Activated naive CD4-positive, alpha-beta T cell treated with anti-CD3 and anti-CD28 coated beads, Interleukin-2, amount 50 U/mL, for 24 hours (primary cell): Measurements from ENCODE around the gene FAM193A.

Source experiments
- H3K27ac Mint-ChIP-seq: one replicate; pipeline ENCODE4 v1.8.0; 2021; ENCODE audit warnings: mild to moderate bottlenecking, mixed read lengths
- H3K27me3 Mint-ChIP-seq: one replicate; pipeline ENCODE4 v1.8.0; 2021; ENCODE audit warnings: mixed read lengths
- H3K36me3 Mint-ChIP-seq: one replicate; pipeline ENCODE4 v1.8.0; 2021; ENCODE audit warnings: mixed read lengths
- H3K4me1 Mint-ChIP-seq: one replicate; pipeline ENCODE4 v1.8.0; 2021; ENCODE audit warnings: mixed read lengths
- H3K4me3 Mint-ChIP-seq: one replicate; pipeline ENCODE4 v1.8.0; 2021; ENCODE audit warnings: mild to moderate bottlenecking, mixed read lengths
- H3K9me3 Mint-ChIP-seq: one replicate; pipeline ENCODE4 v1.8.0; 2021; ENCODE audit warnings: mixed read lengths

Gene FAM193A

GRCh38 chr4:2637956-2638552 lies 101.6 kb downstream of the FAM193A start:
- no peaks in the 10 kb centered on the region for H3K36me3 Mint-ChIP-seq
- H3K27me3 Mint-ChIP-seq = no peaks in the 10 kb centered on the region
- no peak overlapping the region for H3K4me3 Mint-ChIP-seq
- no peak overlapping the region for H3K27ac Mint-ChIP-seq
- no peaks in the 10 kb centered on the region for H3K4me1 Mint-ChIP-seq
- H3K9me3 Mint-ChIP-seq = no peaks in the 10 kb centered on the region

GRCh38 chr4:2638730-2639129 lies 102.3 kb downstream of the FAM193A start:
- Mint-ChIP-seq H3K27ac (no peak overlapping the region), H3K4me3 (no peak overlapping the region), H3K36me3 (no peaks in the 10 kb centered on the region), H3K4me1 (no peaks in the 10 kb centered on the region), H3K9me3 (no peaks in the 10 kb centered on the region), H3K27me3 (no peaks in the 10 kb centered on the region)

- Mint-ChIP-seq H3K27ac (no peak overlapping the region), H3K9me3 (no peaks in the 10 kb centered on the region), H3K36me3 (peaks cover 3% of the 10 kb centered on the region), H3K4me3 (no peak overlapping the region), H3K4me1 (no peaks in the 10 kb centered on the region), H3K27me3 (no peaks in the 10 kb centered on the region)
Observed at GRCh38 chr4:2642968-2643367, 106.5 kb downstream of the FAM193A start.

GRCh38 chr4:2643555-2643954 lies 107.1 kb downstream of the FAM193A start:
- peaks cover 5% of the 10 kb centered on the region for H3K36me3 Mint-ChIP-seq
- H3K4me3 Mint-ChIP-seq = no peak overlapping the region
- no peaks in the 10 kb centered on the region for H3K9me3 Mint-ChIP-seq
- no peaks in the 10 kb centered on the region for H3K4me1 Mint-ChIP-seq
- no peaks in the 10 kb centered on the region for H3K27me3 Mint-ChIP-seq
- no peak overlapping the region for H3K27ac Mint-ChIP-seq

- Mint-ChIP-seq H3K4me1 (peaks cover 7% of the 10 kb centered on the region), H3K27ac (peak overlapping the region; percentile 4), H3K36me3 (peaks cover 10% of the 10 kb centered on the region), H3K27me3 (no peaks in the 10 kb centered on the region), H3K4me3 (no peak overlapping the region), H3K9me3 (no peaks in the 10 kb centered on the region)
Observed at GRCh38 chr4:2646396-2647149, 110.1 kb downstream of the FAM193A start.

- H3K36me3 Mint-ChIP-seq = peaks cover 14% of the 10 kb centered on the region
Observed at GRCh38 chr4:2647403-2648158, 111.1 kb downstream of the FAM193A start.

GRCh38 chr4:2648159-2648814 lies 111.8 kb downstream of the FAM193A start:
- Mint-ChIP-seq H3K27ac (no peak overlapping the region), H3K4me1 (peaks cover 19% of the 10 kb centered on the region), H3K4me3 (no peak overlapping the region), H3K27me3 (no peaks in the 10 kb centered on the region), H3K36me3 (peaks cover 15% of the 10 kb centered on the region), H3K9me3 (no peaks in the 10 kb centered on the region)

More at GRCh38 chr4:2647403-2648158, 111.1 kb downstream of the FAM193A start:
- H3K27me3 Mint-ChIP-seq = no peaks in the 10 kb centered on the region
- H3K9me3 Mint-ChIP-seq = no peaks in the 10 kb centered on the region
- H3K27ac Mint-ChIP-seq = no peak overlapping the region
- no peak overlapping the region for H3K4me3 Mint-ChIP-seq
- peaks cover 17% of the 10 kb centered on the region for H3K4me1 Mint-ChIP-seq

GRCh38 chr4:2649604-2650114 lies 113.2 kb downstream of the FAM193A start:
- no peak overlapping the region for H3K27ac Mint-ChIP-seq

GRCh38 chr4:2650276-2650675 lies 113.8 kb downstream of the FAM193A start:
- H3K9me3 Mint-ChIP-seq = no peaks in the 10 kb centered on the region
- H3K36me3 Mint-ChIP-seq = peaks cover 13% of the 10 kb centered on the region
- H3K27me3 Mint-ChIP-seq = no peaks in the 10 kb centered on the region
- H3K4me3 Mint-ChIP-seq = no peak overlapping the region
- H3K27ac Mint-ChIP-seq = no peak overlapping the region
- H3K4me1 Mint-ChIP-seq = peaks cover 24% of the 10 kb centered on the region

More at GRCh38 chr4:2649604-2650114, 113.2 kb downstream of the FAM193A start:
- no peaks in the 10 kb centered on the region for H3K9me3 Mint-ChIP-seq
- H3K4me1 Mint-ChIP-seq = peaks cover 24% of the 10 kb centered on the region
- no peak overlapping the region for H3K4me3 Mint-ChIP-seq
- peaks cover 15% of the 10 kb centered on the region for H3K36me3 Mint-ChIP-seq
- H3K27me3 Mint-ChIP-seq = no peaks in the 10 kb centered on the region

- Mint-ChIP-seq H3K27me3 (no peaks in the 10 kb centered on the region), H3K4me3 (no peak overlapping the region), H3K4me1 (peaks cover 24% of the 10 kb centered on the region), H3K36me3 (peaks cover 13% of the 10 kb centered on the region), H3K9me3 (no peaks in the 10 kb centered on the region), H3K27ac (peak overlapping the region; percentile 88)
Observed at GRCh38 chr4:2651546-2651945, 115.1 kb downstream of the FAM193A start.

- no peak overlapping the region for H3K4me3 Mint-ChIP-seq
- peaks cover 13% of the 10 kb centered on the region for H3K36me3 Mint-ChIP-seq
- H3K27ac Mint-ChIP-seq = no peak overlapping the region
- H3K4me1 Mint-ChIP-seq = peaks cover 24% of the 10 kb centered on the region
- no peaks in the 10 kb centered on the region for H3K9me3 Mint-ChIP-seq
- H3K27me3 Mint-ChIP-seq = no peaks in the 10 kb centered on the region
Observed at GRCh38 chr4:2651998-2652397, 115.6 kb downstream of the FAM193A start.

GRCh38 chr4:2652415-2653160 lies 116.1 kb downstream of the FAM193A start:
- no peaks in the 10 kb centered on the region for H3K9me3 Mint-ChIP-seq
- H3K27me3 Mint-ChIP-seq = no peaks in the 10 kb centered on the region
- peak overlapping the region; percentile 83 for H3K27ac Mint-ChIP-seq
- no peak overlapping the region for H3K4me3 Mint-ChIP-seq
- peaks cover 28% of the 10 kb centered on the region for H3K4me1 Mint-ChIP-seq
- H3K36me3 Mint-ChIP-seq = peaks cover 14% of the 10 kb centered on the region

GRCh38 chr4:2660596-2661211 lies 124.3 kb downstream of the FAM193A start:
- Mint-ChIP-seq H3K9me3 (no peaks in the 10 kb centered on the region), H3K4me1 (peaks cover 11% of the 10 kb centered on the region), H3K4me3 (no peak overlapping the region), H3K27me3 (no peaks in the 10 kb centered on the region), H3K36me3 (peaks cover 21% of the 10 kb centered on the region), H3K27ac (peak overlapping the region; percentile 42)

GRCh38 chr4:2662598-2662997 lies 126.2 kb downstream of the FAM193A start:
- Mint-ChIP-seq H3K27me3 (no peaks in the 10 kb centered on the region), H3K27ac (no peak overlapping the region), H3K36me3 (peaks cover 21% of the 10 kb centered on the region), H3K4me3 (no peak overlapping the region), H3K9me3 (no peaks in the 10 kb centered on the region), H3K4me1 (peaks cover 25% of the 10 kb centered on the region)
